GM12878 (cell line): ENCODE measurements around the gene FKBP2. TPM values are rescaled to one million over a fixed set of nuclear protein-coding genes. Genes with fewer than 3 reads are reported as not detected.
A peak's percentile ranks its signal among the peaks of the same experiment; 100 is the strongest.

Source experiments
- ATAC-seq: fragments of 200-7000 bp; cut with Tn5 transposase; 3 replicates; pipeline ENCODE4 v1.9.1; 2020; ENCODE audit warnings: mild to moderate bottlenecking, moderate library complexity
- BruUV-seq: library from RNA; stranded (reverse); fragments of 400-500 nt; replicated peaks from 2 replicates; lab custom pipeline; 2021; lab: Mats Ljungman, UMichigan
- CTCF ChIA-PET: fragments of 300-600 bp; sonication (Branson Sonifier 250); formaldehyde crosslinking; extraction: SDS; loops from one replicate; lab custom pipeline; 2021; ENCODE audit warnings: inconsistent platforms; lab: Yijun Ruan, JAX
- POLR2A ChIA-PET: fragments of 350-600 bp; formaldehyde crosslinking; extraction: SDS; loops from one replicate; lab custom pipeline; 2021; ENCODE audit warnings: inconsistent platforms; lab: Charles Lee
- RAD21 ChIA-PET: fragments of 300-600 bp; sonication (Branson Sonifier 250); formaldehyde crosslinking; loops from one replicate; lab custom pipeline; 2023; ENCODE audit warnings: antibody characterized with exemption; ENCODE audit not compliant: unreplicated experiment; lab: Charles Lee
- SMC1A ChIA-PET: fragments of 300-600 bp; sonication (Branson Sonifier 250); formaldehyde crosslinking; loops from one replicate; lab custom pipeline; 2023; ENCODE audit not compliant: unreplicated experiment, uncharacterized antibody; lab: Charles Lee
- DNase-seq: peaks from one replicate; pipeline ENCODE4 v3.0.0-alpha.2; 2011; ENCODE audit warnings: low read depth, low spot score
- FAIRE-seq: peaks from 3 replicates; lab custom pipeline; 2011; peaks lifted over from hg19 to GRCh38; lab: Jason Lieb, UNC
- H2AFZ ChIP-seq: 2 replicates; pipeline ENCODE4 v1.6.0; 2011; ENCODE audit warnings: low read depth, low read length, control low read depth; ENCODE audit not compliant: control insufficient read depth
- H3K27ac ChIP-seq: 2 replicates; pipeline ENCODE4 v1.5.1; 2011; ENCODE audit warnings: control low read depth; ENCODE audit not compliant: control insufficient read depth, insufficient read depth
- H3K27me3 ChIP-seq, 2 experiments: replicated peaks in 1 of 2; 2 replicates each; pipeline versions ENCODE4 v1.6.0 to v1.6.1; 2011; ENCODE audit warnings: low read length in 1 of 2; ENCODE audit not compliant: control insufficient read depth in 2 of 2, insufficient read depth in 2 of 2
- H3K36me3 ChIP-seq, 2 experiments: 2 replicates each; pipeline ENCODE4 v1.5.1; 2011; ENCODE audit warnings: low read length in 1 of 2; ENCODE audit not compliant: control insufficient read depth in 2 of 2, insufficient read depth in 2 of 2
- H3K4me1 ChIP-seq: 2 replicates; pipeline ENCODE4 v1.6.1; 2011; ENCODE audit warnings: mild to moderate bottlenecking, low read length, moderate library complexity, mixed read lengths; ENCODE audit not compliant: control insufficient read depth, insufficient read depth
- H3K4me2 ChIP-seq: 2 replicates; pipeline ENCODE4 v1.6.0; 2011; ENCODE audit warnings: control low read depth; ENCODE audit not compliant: control insufficient read depth, insufficient read depth
- H3K4me3 ChIP-seq: fragments of 200-600 bp; sonication (generic); 2 replicates; pipeline ENCODE4 v1.5.1; 2016
- H3K79me2 ChIP-seq: 2 replicates; pipeline ENCODE4 v1.6.0; 2011; ENCODE audit warnings: low read length; ENCODE audit not compliant: control insufficient read depth, insufficient read depth
- H3K9ac ChIP-seq: 2 replicates; pipeline ENCODE4 v1.8.0; 2011; ENCODE audit warnings: low read length, control low read depth, mixed read lengths; ENCODE audit not compliant: control insufficient read depth, insufficient read depth
- H3K9me3 ChIP-seq: replicated peaks from 3 replicates; pipeline ENCODE4 v1.5.1; 2011; ENCODE audit warnings: mild to moderate bottlenecking, low read length; ENCODE audit not compliant: control insufficient read depth, insufficient read depth
- H4K20me1 ChIP-seq: 2 replicates; pipeline ENCODE4 v1.6.0; 2011; ENCODE audit not compliant: control insufficient read depth, insufficient read depth
- ATF2 ChIP-seq: IDR thresholded peaks from 2 replicates; pipeline ENCODE4 v1.6.1; 2012; ENCODE audit warnings: low read length, inconsistent platforms
- BCL11A ChIP-seq: IDR thresholded peaks from 2 replicates; pipeline ENCODE4 v1.6.1; 2011; ENCODE audit warnings: low read depth, low read length
- BMI1 ChIP-seq: fragments of 450-650 bp; IDR thresholded peaks from 2 replicates; pipeline ENCODE4 v1.6.1; 2016; ENCODE audit warnings: mild to moderate bottlenecking, moderate library complexity, borderline replicate concordance
- BRCA1 ChIP-seq: IDR thresholded peaks from 2 replicates; pipeline ENCODE4 v1.6.1; 2011; ENCODE audit warnings: low read depth, low read length, improper control_type of control experiment
- CEBPB ChIP-seq, 2 experiments: fragments of 150-350 bp in 1 of 2; IDR thresholded peaks; 2 replicates each; pipeline ENCODE4 v1.6.1; 2012 to 2014; ENCODE audit warnings: low read depth in 2 of 2, low read length in 2 of 2, borderline replicate concordance in 1 of 2, inconsistent platforms in 1 of 2
- DPF2 ChIP-seq: fragments of 450-650 bp; IDR thresholded peaks from 2 replicates; pipeline ENCODE4 v1.6.1; 2017; ENCODE audit warnings: mild to moderate bottlenecking
- IKZF1 ChIP-seq: fragments of 450-650 bp; conservative IDR thresholded peaks from 2 replicates; pipeline ENCODE4 v1.6.1; 2017; ENCODE audit warnings: antibody characterized with exemption, mild to moderate bottlenecking
- IRF5 ChIP-seq: fragments of 450-650 bp; IDR thresholded peaks from 2 replicates; pipeline ENCODE4 v1.6.1; 2017; ENCODE audit warnings: borderline replicate concordance
- MTA2 ChIP-seq: fragments of 450-650 bp; IDR thresholded peaks from 2 replicates; pipeline ENCODE4 v1.6.1; 2016; ENCODE audit warnings: low read depth, mild to moderate bottlenecking, moderate library complexity
- MXI1 ChIP-seq: fragments of 150-350 bp; IDR thresholded peaks from 2 replicates; pipeline ENCODE4 v1.6.1; 2011; ENCODE audit warnings: low read depth, mild to moderate bottlenecking, inconsistent platforms, low read length, improper control_type of control experiment
- NFYB ChIP-seq: IDR thresholded peaks from 2 replicates; pipeline ENCODE4 v1.6.1; 2011; ENCODE audit warnings: low read depth, mild to moderate bottlenecking, low read length, improper control_type of control experiment, moderate library complexity; ENCODE audit not compliant: insufficient read depth
- RB1 ChIP-seq: fragments of 450-650 bp; formaldehyde crosslinking; IDR thresholded peaks from 2 replicates; pipeline ENCODE4 v1.6.1; 2017; ENCODE audit warnings: mild to moderate bottlenecking, borderline replicate concordance
- RBBP5 ChIP-seq: fragments of 200-600 bp; sonication (generic); conservative IDR thresholded peaks from 2 replicates; pipeline ENCODE4 v1.6.1; 2016
- RELB ChIP-seq: fragments of 450-650 bp; IDR thresholded peaks from 2 replicates; pipeline ENCODE4 v1.6.1; 2017; ENCODE audit warnings: low read depth, mild to moderate bottlenecking, moderate library complexity
- SIN3A ChIP-seq: IDR thresholded peaks from 2 replicates; pipeline ENCODE4 v1.6.1; 2012; ENCODE audit warnings: low read depth, low read length, improper control_type of control experiment
- SIX5 ChIP-seq: IDR thresholded peaks from 2 replicates; pipeline ENCODE4 v1.6.1; 2011; ENCODE audit warnings: mild to moderate bottlenecking, low read depth, low read length, moderate library complexity; ENCODE audit not compliant: severe bottlenecking
- SRF ChIP-seq, 2 experiments: IDR thresholded peaks; 2 replicates each; pipeline ENCODE4 v1.6.1; 2011; ENCODE audit warnings: low read depth in 2 of 2, low read length in 2 of 2, mild to moderate bottlenecking in 1 of 2, moderate library complexity in 1 of 2
- TARDBP ChIP-seq: IDR thresholded peaks from 2 replicates; pipeline ENCODE4 v1.6.1; 2016; ENCODE audit warnings: borderline replicate concordance
- YBX1 ChIP-seq: fragments of 450-650 bp; IDR thresholded peaks from 2 replicates; pipeline ENCODE4 v1.6.1; 2016; ENCODE audit warnings: antibody characterized with exemption
- ZNF622 ChIP-seq: fragments of 450-650 bp; IDR thresholded peaks from 2 replicates; pipeline ENCODE4 v1.6.1; 2017; ENCODE audit warnings: mild to moderate bottlenecking, inconsistent platforms
- ZZZ3 ChIP-seq: IDR thresholded peaks from 2 replicates; pipeline ENCODE4 v1.6.1; 2011; ENCODE audit warnings: low read depth; ENCODE audit not compliant: control insufficient read depth, insufficient read length
- WGBS: methylation state at CpG from one replicate; pipeline ENCODE4 v1.1.6; 2016; ENCODE audit warnings: low lambda C conversion rate; ENCODE audit not compliant: insufficient replicate concordance, insufficient coverage; ENCODE audit errors: missing lambda C conversion rate; 5-methylcytosine and 5-hydroxymethylcytosine counted together
- in situ Hi-C: fragments of 300-500 bp; cut with MboI; formaldehyde crosslinking; loops from 9 replicates; pipeline ENCODE4 v1.14.3; 2018; ENCODE audit warnings: mixed read lengths
- intact Hi-C: fragments of 100-400 bp; cut with micrococcal nuclease; formaldehyde crosslinking; loops from one replicate; pipeline ENCODE4 v1.14.2; 2022; ENCODE audit not compliant: unreplicated experiment
- polyA plus RNA-seq, 11 experiments: library from polyadenylated mRNA; depleted of rRNA in 4 of 11; unstranded in 6 of 11; stranded (reverse) in 5 of 11; fragments of >200 nt; fragmentation: Nextera tagmentation in 4 of 11; fragmentation: Illumina TruSeq in 1 of 11; extraction: Ambion mirVana in 4 of 11; extraction: Trizol in 1 of 11; gene quantifications; 1 replicate in 1 of 11; 2 replicates in 10 of 11; pipeline versions ENCODE4 v1.2.1 to v1.2.3, GENCODE V29; 2011 to 2016; ENCODE audit warnings: inconsistent platforms in 2 of 11, missing spikeins in 2 of 11, low read depth in 1 of 11
- total RNA-seq, 4 experiments: library from RNA; depleted of rRNA in 3 of 4; stranded (reverse); fragments of >200 nt in 3 of 4; fragmentation: Illumina TruSeq in 1 of 4; extraction: Trizol in 1 of 4; gene quantifications; 2 replicates each; pipeline versions ENCODE4 v1.2.1 to v1.2.3, GENCODE V29; 2013 to 2021

Gene FKBP2
- total and polyA plus RNA-seq, 10 of the 15 experiments (the other 5 are each of a cell fraction or from before 2014, with no cell fraction given), result 1.8 to 99.7 (median 39.5) TPM

GRCh38 chr11:64268893-64269539 is 28.1 kb downstream of the FKBP2 start:
- DNase-seq (no peak), FAIRE-seq (peak; percentile 13)
- TF ChIP-seq BMI1 (no peak), ZZZ3 (no peak), DPF2 (0 out of 2 replicates have a peak, but pooled peaks have one; percentile 50), BCL11A (no peak), ZNF622 (no peak), SIN3A (no peak), RB1 (0 out of 2 replicates have a peak, but pooled peaks have one; percentile 5), CEBPB (IDR thresholded peaks at IDR 0.05; ENCODE audit: borderline replicate concordance in 1 of 2, low read depth in 2 of 2, low read length in 2 of 2) (no peak), TARDBP (no peak), IRF5 (no peak), RBBP5 (no peak), YBX1 (no peak), ATF2 (no peak), MXI1 (no peak), IKZF1 (peak; percentile 11; the same call in 1 of the 2 replicates), RELB (no peak), SIX5 (peak; percentile 4), BRCA1 (no peak), MTA2 (peak; percentile 20; the same call in 1 of the 2 replicates), NFYB (no peak), SRF (IDR thresholded peaks at IDR 0.05; ENCODE audit: low read depth in 2 of 2, low read length in 2 of 2) (no peak)

More at GRCh38 chr11:64268893-64269539, 28.1 kb downstream of the FKBP2 start:
- Histone ChIP-seq H3K27me3 (no peaks in the 10 kb centered on the region), H3K79me2 (peaks cover 19% of the 10 kb centered on the region), H3K9me3 (no peaks in the 10 kb centered on the region), H3K36me3 (no peaks in the 10 kb centered on the region; a peak in 2 of 4 replicates), H3K4me2 (peak overlapping the region; percentile 100), H3K4me1 (peaks cover 12% of the 10 kb centered on the region), H3K27ac (peak overlapping the region; percentile 81), H4K20me1 (no peaks in the 10 kb centered on the region), H2AFZ (peak overlapping the region; percentile 46), H3K4me3 (peak overlapping the region; percentile 88), H3K9ac (peak overlapping the region; percentile 97)
- ATAC-seq, result peak; percentile 59
- ChIA-PET CTCF (interaction anchor here (0.7 to 5.7 kb wide), 10 partner anchors 9 to 87 kb away, joined by 3 to 147 read pairs (median 6); partner anchors contain the start of genes BAD, CATSPERZ, FERMT3 and GPR137), POLR2A (interaction anchor here (0.7 to 6.3 kb wide), 11 partner anchors 14 to 85 kb away, joined by 3 to 92 read pairs (median 5); partner anchors contain the start of genes BAD, CATSPERZ, ESRRA and FERMT3), RAD21 (interaction anchor here (0.8 to 4.3 kb wide), 6 partner anchors 17 to 63 kb away, joined by 3 to 56 read pairs (median 4); partner anchors contain the start of genes FERMT3, PPP1R14B, PRDX5 and TRMT112), SMC1A (interaction anchor here (0.7 to 4.6 kb wide), 6 partner anchors 19 to 86 kb away, joined by 3 to 32 read pairs (median 3); partner anchors contain the start of genes FERMT3, NUDT22 and TRPT1)
- no TSS peak for BruUV-seq
- intact Hi-C loops (loop anchor here (2.0 kb wide), 1 partner anchor 18 kb away; the partner anchor contains the start of gene PLCB3), in situ Hi-C loops (no loop called here)
- 2% methylated on average over 34 of the region's 34 CpGs for WGBS
